Measurements from ENCODE around the gene TNFRSF19.
A peak's percentile ranks its signal among the peaks of the same experiment; 100 is the strongest.

The TNFRSF19 gene

DNA sequence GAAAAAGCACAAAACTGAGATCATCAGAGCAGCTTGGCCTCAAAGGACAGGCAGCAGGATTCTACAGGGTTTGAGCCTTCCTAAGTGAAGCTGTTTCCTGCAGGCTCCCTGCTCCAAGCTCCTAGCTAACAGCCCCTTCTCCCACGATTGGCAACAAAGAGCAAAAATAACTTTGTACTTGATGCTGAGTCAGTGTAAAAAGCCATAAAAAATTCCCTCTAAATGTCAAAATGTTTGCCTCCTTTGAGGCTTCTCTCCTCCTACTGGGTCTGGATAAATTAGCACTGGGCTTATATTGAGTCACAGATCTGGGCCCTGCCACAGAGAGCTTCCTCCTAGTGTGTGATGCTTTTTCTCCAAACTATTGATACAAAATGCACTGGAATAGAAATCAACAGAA is 153.3 kb downstream of the TNFRSF19 start:
- peak; percentile 52 for DNase-seq
- Histone ChIP-seq H3K27ac (ENCODE audit: low read length, poor library complexity, severe bottlenecking) (peak overlapping the region; percentile 46), H3K79me1 (replicated peaks; ENCODE audit: low read length, poor library complexity, severe bottlenecking) (no peaks in the 10 kb centered on the region), H3K4ac (ENCODE audit: low read depth in 1 of 2, low read length in 2 of 2) (no peak overlapping the region), H2BK5ac (ENCODE audit: low read depth, low read length, poor library complexity, severe bottlenecking) (no peak overlapping the region), H3K4me3 (ENCODE audit: insufficient read depth in 1 of 2, low read depth in 1 of 2, low read length in 2 of 2) (no peak overlapping the region), H3K9ac (ENCODE audit: low read length) (peak overlapping the region; percentile 66), H3K27me3 (ENCODE audit: control insufficient read depth in 1 of 2, insufficient read depth in 1 of 2, low read length in 2 of 2) (no peaks in the 10 kb centered on the region), H3K4me1 (ENCODE audit: control insufficient read depth, insufficient read depth, low read depth, low read length) (peaks cover 6% of the 10 kb centered on the region), H2AFZ (ENCODE audit: low read depth, low read length) (no peak overlapping the region), H2BK12ac (ENCODE audit: low read length in 2 of 2) (no peak overlapping the region), H3K23ac (ENCODE audit: low read length in 2 of 2) (no peak overlapping the region), H3K18ac (ENCODE audit: low read depth in 1 of 2, low read length in 2 of 2) (no peak overlapping the region), H4K91ac (ENCODE audit: low read length) (no peak overlapping the region), H4K8ac (ENCODE audit: low read length) (no peak overlapping the region), H3K14ac (ENCODE audit: low read length in 2 of 2) (no peak overlapping the region), H2BK120ac (ENCODE audit: low read depth, low read length) (no peak overlapping the region), H2AK5ac (ENCODE audit: low read length, severe bottlenecking) (no peak overlapping the region), H3K4me2 (ENCODE audit: low read length, poor library complexity, severe bottlenecking) (no peak overlapping the region), H3K9me3 (ENCODE audit: control insufficient read depth, low read length) (no peaks in the 10 kb centered on the region), H3K36me3 (ENCODE audit: control insufficient read depth in 1 of 2, insufficient read depth in 2 of 2, low read depth in 1 of 2, low read length in 2 of 2) (peaks cover 0 to 1% of the 10 kb centered on the region in 2 experiments), H2BK15ac (ENCODE audit: low read depth, poor library complexity, severe bottlenecking) (no peak overlapping the region)
- WGBS, result 0% methylated on average over 1 of the region's 1 CpG

DNA sequence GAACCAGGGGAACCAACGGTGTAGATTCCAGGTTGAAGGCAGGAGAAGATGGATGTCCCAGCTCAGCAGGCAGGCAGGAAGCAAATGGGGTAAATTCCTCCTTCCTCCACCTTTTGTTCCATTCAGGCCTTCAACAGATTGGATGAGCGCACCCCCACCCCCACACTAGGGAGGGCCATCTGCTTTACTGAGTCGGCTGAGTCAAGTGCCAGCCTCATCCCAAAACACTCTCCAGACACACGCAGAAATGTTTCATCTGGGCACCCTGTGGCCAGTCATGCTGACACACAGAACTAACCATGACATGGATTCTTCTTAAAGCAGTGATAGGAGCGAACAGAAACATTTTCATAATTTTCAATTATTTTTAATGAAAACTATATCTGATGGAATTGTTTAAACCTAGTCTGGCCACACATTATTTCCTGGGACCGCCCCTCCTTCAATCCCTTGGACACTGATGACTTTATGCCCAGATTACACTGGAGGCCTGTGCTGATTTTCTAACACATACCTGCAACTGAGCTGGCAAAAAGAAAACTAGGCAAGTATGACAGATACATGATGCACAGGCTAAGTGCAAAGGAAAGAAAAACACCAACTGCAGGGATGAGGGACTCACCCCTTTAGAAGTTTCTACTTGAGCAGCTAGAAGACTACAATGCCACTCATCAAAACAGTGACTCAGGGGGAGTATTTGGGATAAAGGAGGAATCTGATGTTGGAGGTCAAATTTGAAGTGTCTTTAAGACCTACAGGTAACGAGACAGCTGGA is 154.2 kb downstream of the TNFRSF19 start:
- H4K8ac ChIP-seq (ENCODE audit: low read length), result peak overlapping the region; percentile 29

More for the DNA sequence above, 154.2 kb downstream of the TNFRSF19 start:
- no peaks in the 10 kb centered on the region for H3K79me1 ChIP-seq (replicated peaks; ENCODE audit: low read length, poor library complexity, severe bottlenecking)
- peak overlapping the region; percentile 30 for H3K27ac ChIP-seq (ENCODE audit: low read length, poor library complexity, severe bottlenecking)
- H3K9ac ChIP-seq (ENCODE audit: low read length), result peak overlapping the region; percentile 66
- H2BK15ac ChIP-seq (ENCODE audit: low read depth, poor library complexity, severe bottlenecking), result no peak overlapping the region
- no peak overlapping the region for H3K4me3 ChIP-seq (ENCODE audit: insufficient read depth in 1 of 2, low read depth in 1 of 2, low read length in 2 of 2)
- H3K36me3 ChIP-seq (ENCODE audit: control insufficient read depth in 1 of 2, insufficient read depth in 2 of 2, low read depth in 1 of 2, low read length in 2 of 2), result peaks cover 4 to 10% of the 10 kb centered on the region in 2 experiments
- peak overlapping the region in 1 of 2 experiments; percentile 62 for H3K18ac ChIP-seq (ENCODE audit: low read depth in 1 of 2, low read length in 2 of 2)
- peaks cover 6% of the 10 kb centered on the region for H3K4me1 ChIP-seq (ENCODE audit: control insufficient read depth, insufficient read depth, low read depth, low read length)
- no peaks in the 10 kb centered on the region for H3K9me3 ChIP-seq (ENCODE audit: control insufficient read depth, low read length)
- no peak overlapping the region for H2AFZ ChIP-seq (ENCODE audit: low read depth, low read length)
- 50% methylated on average over 5 of the region's 7 CpGs for WGBS
- H3K27me3 ChIP-seq (ENCODE audit: control insufficient read depth in 1 of 2, insufficient read depth in 1 of 2, low read length in 2 of 2), result no peaks in the 10 kb centered on the region
- DNase-seq, result no peak
- no peak overlapping the region for H3K4ac ChIP-seq (ENCODE audit: low read depth in 1 of 2, low read length in 2 of 2)
- peak overlapping the region in 1 of 2 experiments; percentile 35 for H3K14ac ChIP-seq (ENCODE audit: low read length in 2 of 2)
- H3K23ac ChIP-seq (ENCODE audit: low read length in 2 of 2), result no peak overlapping the region
- no peak overlapping the region for H2BK12ac ChIP-seq (ENCODE audit: low read length in 2 of 2)
- no peak overlapping the region for H2BK120ac ChIP-seq (ENCODE audit: low read depth, low read length)
- H2AK5ac ChIP-seq (ENCODE audit: low read length, severe bottlenecking), result peak overlapping the region; percentile 33
- H4K91ac ChIP-seq (ENCODE audit: low read length), result no peak overlapping the region
- H2BK5ac ChIP-seq (ENCODE audit: low read depth, low read length, poor library complexity, severe bottlenecking), result peak overlapping the region; percentile 15
- H3K4me2 ChIP-seq (ENCODE audit: low read length, poor library complexity, severe bottlenecking), result no peak overlapping the region

Measured in mesenchymal stem cell (in vitro differentiated cells and primary cell).